ENCODE data around the gene LENG1.
A peak's percentile ranks its signal among the peaks of the same experiment; 100 is the strongest.
"Not testable (repeated sequence)": the region's sequence is repeated elsewhere in the genome, so short reads cannot be mapped to it uniquely, and the experiment has no call there.

Gene LENG1

DNA sequence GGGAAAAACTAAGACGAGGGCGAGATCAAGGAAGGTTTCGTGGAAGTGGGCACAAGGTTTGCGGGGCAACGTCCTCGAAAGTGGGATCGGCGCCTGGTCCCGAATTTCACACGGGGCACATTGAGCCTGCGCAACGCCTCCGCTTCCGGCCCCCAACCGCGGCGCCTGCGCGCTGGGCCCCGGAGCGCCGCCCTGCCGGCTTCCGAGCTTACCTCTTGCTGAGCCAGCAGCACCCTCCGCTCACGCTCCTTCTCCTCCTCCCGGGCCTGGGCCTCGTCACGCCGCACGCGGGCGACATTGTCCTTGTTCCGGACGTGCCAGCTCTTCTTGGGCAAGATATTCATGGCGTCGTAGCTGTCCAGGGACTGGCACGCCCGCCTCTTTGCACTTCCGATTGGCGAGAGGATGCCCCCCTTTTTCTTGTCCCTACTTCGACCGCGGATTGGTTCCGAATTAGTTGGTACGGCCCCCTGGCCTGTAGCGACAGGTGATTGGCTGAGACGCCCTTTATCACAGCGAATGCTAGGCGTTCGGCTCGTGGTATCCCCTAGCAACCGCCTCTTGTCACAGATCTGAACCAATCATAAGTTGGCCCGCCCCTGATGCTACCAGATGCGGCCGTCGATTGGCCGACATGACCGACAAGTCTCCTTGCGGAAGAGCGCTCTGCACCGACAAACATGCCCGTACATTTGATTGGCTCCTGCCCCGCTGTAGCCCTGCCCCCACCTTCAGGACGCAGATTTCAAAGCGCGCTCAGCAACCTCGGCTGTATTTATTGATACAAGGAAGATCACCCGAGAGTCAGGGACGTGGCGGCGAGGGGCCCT, at the start of gene LENG1:
LENG1 (minus strand) TSS at position 370 of the 830 bp plus-strand sequence; CDS start at position 344, 26 bp downstream.
- DNase-seq (ENCODE audit: extremely low spot score, insufficient read length, low read depth) (peak; percentile 88), FAIRE-seq (peak; percentile 100)

GRCh38 chr19:54208784-54209057, 49.2 kb upstream of the LENG1 start:
- DNase-seq (ENCODE audit: extremely low spot score, insufficient read length, low read depth) (no peak), FAIRE-seq (no peak)

GRCh38 chr19:54207983-54208783, 48.7 kb upstream of the LENG1 start:
- DNase-seq (ENCODE audit: extremely low spot score, insufficient read length, low read depth) (peak; percentile 30), FAIRE-seq (peak; percentile 86)

GRCh38 chr19:54207676-54207982, 48.1 kb upstream of the LENG1 start:
- FAIRE-seq (no peak), DNase-seq (ENCODE audit: extremely low spot score, insufficient read length, low read depth) (no peak)

GRCh38 chr19:54207193-54207592, 47.7 kb upstream of the LENG1 start:
- not testable (repeated sequence) for FAIRE-seq; DNase-seq (ENCODE audit: extremely low spot score, insufficient read length, low read depth)

DNA sequence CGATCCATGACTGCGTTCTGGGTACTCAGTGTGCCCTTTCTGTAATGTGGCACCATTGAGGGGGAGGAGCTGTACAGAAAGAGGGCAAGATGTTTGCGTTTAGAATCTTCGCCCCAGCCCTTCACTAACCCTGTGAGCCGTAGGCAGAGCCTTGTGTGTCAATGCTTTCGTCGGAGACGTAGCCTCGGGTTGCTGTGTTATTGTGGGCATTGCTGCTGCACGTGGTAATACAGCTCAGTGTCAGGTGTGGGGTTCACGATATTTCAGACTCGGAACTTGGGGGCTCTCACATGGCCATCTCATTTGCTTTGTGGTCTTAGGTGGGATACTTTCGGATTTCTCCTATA, 47.3 kb upstream of the LENG1 start:
- DNase-seq (ENCODE audit: extremely low spot score, insufficient read length, low read depth) (no peak), FAIRE-seq (no peak)

GRCh38 chr19:54206030-54206830, 46.7 kb upstream of the LENG1 start:
- no peak for DNase-seq (ENCODE audit: extremely low spot score, insufficient read length, low read depth)
- FAIRE-seq = no peak

- no peak for FAIRE-seq
- no peak for DNase-seq (ENCODE audit: extremely low spot score, insufficient read length, low read depth)
These were observed 45.4 kb upstream of the LENG1 start for GRCh38 chr19:54204767-54205468.

- no peak for DNase-seq (ENCODE audit: extremely low spot score, insufficient read length, low read depth)
- no peak for FAIRE-seq
These were observed 43.7 kb upstream of the LENG1 start for GRCh38 chr19:54203151-54203611.

GRCh38 chr19:54201980-54202379, 42.5 kb upstream of the LENG1 start:
- DNase-seq (ENCODE audit: extremely low spot score, insufficient read length, low read depth) = no peak
- peak; percentile 49 for FAIRE-seq

GRCh38 chr19:54201172-54201701, 41.7 kb upstream of the LENG1 start:
- no peak for FAIRE-seq

GRCh38 chr19:54199401-54199800, 39.9 kb upstream of the LENG1 start:
- DNase-seq (ENCODE audit: extremely low spot score, insufficient read length, low read depth) = no peak
- FAIRE-seq = no peak

More at GRCh38 chr19:54201172-54201701, 41.7 kb upstream of the LENG1 start:
- DNase-seq (ENCODE audit: extremely low spot score, insufficient read length, low read depth) = no peak

GRCh38 chr19:54197121-54197520, 37.6 kb upstream of the LENG1 start:
- FAIRE-seq (no peak), DNase-seq (ENCODE audit: extremely low spot score, insufficient read length, low read depth) (no peak)

DNA sequence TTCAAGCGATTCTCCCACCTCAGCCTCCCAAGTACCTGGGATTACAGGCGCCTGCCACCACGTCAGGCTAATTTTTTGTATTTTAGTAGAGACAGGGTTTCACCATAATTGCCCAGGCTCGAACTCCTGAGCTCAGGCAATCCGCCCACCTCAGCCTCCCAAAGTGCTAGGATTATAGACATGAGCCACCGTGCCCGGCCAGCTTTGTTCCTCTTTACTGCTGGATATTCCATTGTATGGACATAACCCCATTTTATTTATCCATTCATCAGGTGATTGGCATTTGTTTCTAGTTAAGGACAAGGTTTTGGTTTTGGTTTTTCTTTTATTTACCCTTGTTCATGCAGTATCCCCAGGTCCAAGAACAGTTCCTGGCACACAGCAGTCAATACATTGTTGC, 37.0 kb upstream of the LENG1 start:
- DNase-seq (ENCODE audit: extremely low spot score, insufficient read length, low read depth) (no peak), FAIRE-seq (no peak)

- not testable (repeated sequence) for FAIRE-seq; DNase-seq (ENCODE audit: extremely low spot score, insufficient read length, low read depth)
These were observed 34.9 kb upstream of the LENG1 start for GRCh38 chr19:54194463-54194862.

- FAIRE-seq (no peak), DNase-seq (ENCODE audit: extremely low spot score, insufficient read length, low read depth) (no peak)
These were observed 33.5 kb upstream of the LENG1 start for GRCh38 chr19:54193011-54193410.

GRCh38 chr19:54191811-54192453, 32.4 kb upstream of the LENG1 start:
- FAIRE-seq (no peak), DNase-seq (ENCODE audit: extremely low spot score, insufficient read length, low read depth) (no peak)

DNA sequence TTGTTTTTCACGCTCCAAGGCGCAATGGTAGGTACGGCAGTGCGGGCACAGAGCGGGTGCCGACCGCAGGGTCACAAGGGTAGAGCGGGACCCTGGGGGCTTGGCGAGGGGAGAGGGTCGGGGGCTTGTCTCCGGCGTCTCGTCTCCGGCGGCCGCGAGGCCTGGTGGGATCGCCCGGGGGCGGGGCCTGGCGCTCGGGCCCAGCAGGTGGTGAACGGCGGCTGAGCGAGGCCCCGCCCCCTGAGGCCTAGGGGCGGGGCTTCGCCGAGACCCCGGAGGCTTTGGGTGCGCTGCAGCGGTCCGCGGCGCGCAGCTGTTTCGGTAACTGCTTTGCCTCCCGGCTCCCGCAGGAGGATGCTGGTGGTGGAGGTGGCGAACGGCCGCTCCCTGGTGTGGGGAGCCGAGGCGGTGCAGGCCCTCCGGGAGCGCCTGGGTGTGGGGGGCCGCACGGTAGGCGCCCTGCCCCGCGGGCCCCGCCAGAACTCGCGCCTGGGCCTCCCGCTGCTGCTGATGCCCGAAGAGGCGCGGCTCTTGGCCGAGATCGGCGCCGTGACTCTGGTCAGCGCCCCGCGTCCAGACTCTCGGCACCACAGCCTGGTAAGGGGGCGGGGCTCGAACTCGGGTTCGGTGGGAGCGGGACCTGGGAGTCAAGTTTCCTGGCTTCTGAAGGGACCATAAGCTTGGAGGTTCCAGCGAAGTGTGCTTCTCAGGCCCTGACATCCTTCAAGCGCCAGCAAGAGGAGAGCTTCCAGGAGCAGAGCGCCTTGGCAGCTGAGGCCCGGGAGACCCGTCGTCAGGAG, 31.7 kb upstream of the LENG1 start, which contains the start of gene TSEN34:
TSEN34 (plus strand) TSS at position 298 of the 800 bp plus-strand sequence; CDS start at position 355, 57 bp downstream.
- no peak for FAIRE-seq
- no peak for DNase-seq (ENCODE audit: extremely low spot score, insufficient read length, low read depth)

Measured in GM18507 (cell line).